ENCODE results near the gene AHNAK.

AHNAK gene

DNA sequence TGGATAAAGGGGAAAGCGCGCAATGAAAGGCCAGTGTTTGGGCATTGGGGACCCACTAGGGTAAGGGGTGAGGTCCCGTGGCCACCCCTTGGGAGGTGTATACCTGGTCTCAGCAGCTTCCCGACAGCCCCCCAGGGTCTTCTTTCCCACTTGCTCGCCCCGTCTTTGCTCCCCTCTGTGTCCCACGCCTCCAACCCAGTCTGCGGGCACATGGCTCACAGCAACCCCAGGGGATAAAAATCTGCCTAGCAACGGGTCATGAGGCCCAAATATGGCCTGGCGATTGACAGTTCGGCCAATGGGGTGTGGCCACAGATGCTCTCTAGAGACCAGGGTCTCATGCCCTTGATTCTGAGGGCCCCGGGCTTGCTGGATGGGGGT is 41.6 kb downstream of the AHNAK start:
- TF ChIP-seq YY1 (IDR thresholded peaks at IDR 0.05; ENCODE audit: low read depth): no peak
- no peak for TF ChIP-seq MAX (IDR thresholded peaks at IDR 0.05)
- TF ChIP-seq ZBTB7A (IDR thresholded peaks at IDR 0.05; ENCODE audit: low read depth): no peak
- TF ChIP-seq EGR1 (IDR thresholded peaks at IDR 0.05): no peak
- TF ChIP-seq EP300 (IDR thresholded peaks at IDR 0.05; ENCODE audit: borderline replicate concordance): no peak
- TF ChIP-seq, protein P1, sequence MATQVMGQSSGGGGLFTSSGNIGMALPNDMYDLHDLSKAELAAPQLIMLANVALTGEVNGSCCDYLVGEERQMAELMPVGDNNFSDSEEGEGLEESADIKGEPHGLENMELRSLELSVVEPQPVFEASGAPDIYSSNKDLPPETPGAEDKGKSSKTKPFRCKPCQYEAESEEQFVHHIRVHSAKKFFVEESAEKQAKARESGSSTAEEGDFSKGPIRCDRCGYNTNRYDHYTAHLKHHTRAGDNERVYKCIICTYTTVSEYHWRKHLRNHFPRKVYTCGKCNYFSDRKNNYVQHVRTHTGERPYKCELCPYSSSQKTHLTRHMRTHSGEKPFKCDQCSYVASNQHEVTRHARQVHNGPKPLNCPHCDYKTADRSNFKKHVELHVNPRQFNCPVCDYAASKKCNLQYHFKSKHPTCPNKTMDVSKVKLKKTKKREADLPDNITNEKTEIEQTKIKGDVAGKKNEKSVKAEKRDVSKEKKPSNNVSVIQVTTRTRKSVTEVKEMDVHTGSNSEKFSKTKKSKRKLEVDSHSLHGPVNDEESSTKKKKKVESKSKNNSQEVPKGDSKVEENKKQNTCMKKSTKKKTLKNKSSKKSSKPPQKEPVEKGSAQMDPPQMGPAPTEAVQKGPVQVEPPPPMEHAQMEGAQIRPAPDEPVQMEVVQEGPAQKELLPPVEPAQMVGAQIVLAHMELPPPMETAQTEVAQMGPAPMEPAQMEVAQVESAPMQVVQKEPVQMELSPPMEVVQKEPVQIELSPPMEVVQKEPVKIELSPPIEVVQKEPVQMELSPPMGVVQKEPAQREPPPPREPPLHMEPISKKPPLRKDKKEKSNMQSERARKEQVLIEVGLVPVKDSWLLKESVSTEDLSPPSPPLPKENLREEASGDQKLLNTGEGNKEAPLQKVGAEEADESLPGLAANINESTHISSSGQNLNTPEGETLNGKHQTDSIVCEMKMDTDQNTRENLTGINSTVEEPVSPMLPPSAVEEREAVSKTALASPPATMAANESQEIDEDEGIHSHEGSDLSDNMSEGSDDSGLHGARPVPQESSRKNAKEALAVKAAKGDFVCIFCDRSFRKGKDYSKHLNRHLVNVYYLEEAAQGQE (IDR thresholded peaks at IDR 0.05; ENCODE audit: low read depth): no peak
- TF ChIP-seq NFIC (IDR thresholded peaks at IDR 0.05): no peak
- TF ChIP-seq RAD21 (IDR thresholded peaks at IDR 0.05; ENCODE audit: low read depth): no peak
- TF ChIP-seq, protein P2, sequence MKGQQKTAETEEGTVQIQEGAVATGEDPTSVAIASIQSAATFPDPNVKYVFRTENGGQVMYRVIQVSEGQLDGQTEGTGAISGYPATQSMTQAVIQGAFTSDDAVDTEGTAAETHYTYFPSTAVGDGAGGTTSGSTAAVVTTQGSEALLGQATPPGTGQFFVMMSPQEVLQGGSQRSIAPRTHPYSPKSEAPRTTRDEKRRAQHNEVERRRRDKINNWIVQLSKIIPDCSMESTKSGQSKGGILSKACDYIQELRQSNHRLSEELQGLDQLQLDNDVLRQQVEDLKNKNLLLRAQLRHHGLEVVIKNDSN (IDR thresholded peaks at IDR 0.05): no peak
- no peak for TF ChIP-seq TAF1 (IDR thresholded peaks at IDR 0.05; ENCODE audit: low read depth)
- no peak for TF ChIP-seq TCF12 (IDR thresholded peaks at IDR 0.05; ENCODE audit: low read depth)
- no peak for TF ChIP-seq CREB1 (IDR thresholded peaks at IDR 0.05; ENCODE audit: low read depth)
- TF ChIP-seq CEBPB (IDR thresholded peaks at IDR 0.05): no peak
- TF ChIP-seq FOXM1 (IDR thresholded peaks at IDR 0.05; ENCODE audit: borderline replicate concordance, low read depth): no peak

DNA sequence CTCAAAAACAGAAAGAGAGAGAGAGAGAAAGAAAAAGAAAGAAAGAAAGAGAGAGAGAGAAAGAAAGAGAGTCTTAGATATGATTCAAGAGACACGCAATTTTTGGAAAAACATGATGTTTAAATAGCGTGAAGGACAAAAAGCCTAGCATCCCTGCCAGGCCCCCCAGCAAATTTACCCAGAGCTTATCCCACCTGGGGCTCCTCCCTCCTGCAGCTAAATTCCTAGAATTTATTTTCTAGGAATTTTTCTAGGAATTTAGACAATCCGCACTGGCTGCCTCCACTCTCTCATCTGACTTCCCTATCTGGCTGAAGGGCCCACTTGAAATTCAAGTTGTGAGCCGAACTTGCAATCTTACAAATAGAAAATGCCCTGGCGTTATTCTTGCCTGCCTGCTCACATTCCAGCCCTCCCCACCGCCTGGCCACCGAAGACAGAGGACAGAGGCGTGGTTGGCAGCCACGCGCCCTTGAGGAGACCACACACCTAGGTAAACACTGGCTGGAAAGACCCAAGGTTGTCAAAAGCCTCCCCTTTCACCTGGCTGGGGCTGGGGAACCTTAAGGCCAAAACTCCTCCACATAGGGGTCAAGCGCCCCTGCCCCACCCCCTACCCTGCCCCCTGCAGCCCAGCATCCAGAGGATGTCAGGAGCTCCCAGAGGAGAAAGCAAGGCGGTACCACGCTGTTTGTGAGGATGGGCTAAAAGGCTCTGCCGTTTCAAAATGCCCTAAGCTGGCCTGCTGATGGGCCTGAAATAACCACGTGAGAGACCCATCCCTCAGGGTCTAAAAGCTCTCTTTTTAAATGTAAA is 42.2 kb downstream of the AHNAK start:
- TF ChIP-seq TCF12 (IDR thresholded peaks at IDR 0.05; ENCODE audit: low read depth) (no peak), EGR1 (IDR thresholded peaks at IDR 0.05) (no peak), TAF1 (IDR thresholded peaks at IDR 0.05; ENCODE audit: low read depth) (no peak), NFIC (IDR thresholded peaks at IDR 0.05) (no peak), FOXM1 (IDR thresholded peaks at IDR 0.05; ENCODE audit: borderline replicate concordance, low read depth) (no peak), RAD21 (IDR thresholded peaks at IDR 0.05; ENCODE audit: low read depth) (no peak)

GRCh38 chr11:62502030-62502730 is 44.4 kb downstream of the AHNAK start:
- TF ChIP-seq RAD21 (IDR thresholded peaks at IDR 0.05; ENCODE audit: low read depth) (no peak), YY1 (IDR thresholded peaks at IDR 0.05; ENCODE audit: low read depth) (no peak), ZBTB7A (IDR thresholded peaks at IDR 0.05; ENCODE audit: low read depth) (no peak), NFIC (IDR thresholded peaks at IDR 0.05) (no peak), CEBPB (IDR thresholded peaks at IDR 0.05) (no peak), CREB1 (IDR thresholded peaks at IDR 0.05; ENCODE audit: low read depth) (no peak), MAX (IDR thresholded peaks at IDR 0.05) (no peak), FOXM1 (IDR thresholded peaks at IDR 0.05; ENCODE audit: borderline replicate concordance, low read depth) (no peak), EP300 (IDR thresholded peaks at IDR 0.05; ENCODE audit: borderline replicate concordance) (no peak), EGR1 (IDR thresholded peaks at IDR 0.05) (no peak), TAF1 (IDR thresholded peaks at IDR 0.05; ENCODE audit: low read depth) (no peak), TEAD4 (IDR thresholded peaks at IDR 0.05) (no peak), TCF12 (IDR thresholded peaks at IDR 0.05; ENCODE audit: low read depth) (no peak)
- TF ChIP-seq, protein P2 (IDR thresholded peaks at IDR 0.05): no peak
- TF ChIP-seq, protein P1 (IDR thresholded peaks at IDR 0.05; ENCODE audit: low read depth): no peak

DNA sequence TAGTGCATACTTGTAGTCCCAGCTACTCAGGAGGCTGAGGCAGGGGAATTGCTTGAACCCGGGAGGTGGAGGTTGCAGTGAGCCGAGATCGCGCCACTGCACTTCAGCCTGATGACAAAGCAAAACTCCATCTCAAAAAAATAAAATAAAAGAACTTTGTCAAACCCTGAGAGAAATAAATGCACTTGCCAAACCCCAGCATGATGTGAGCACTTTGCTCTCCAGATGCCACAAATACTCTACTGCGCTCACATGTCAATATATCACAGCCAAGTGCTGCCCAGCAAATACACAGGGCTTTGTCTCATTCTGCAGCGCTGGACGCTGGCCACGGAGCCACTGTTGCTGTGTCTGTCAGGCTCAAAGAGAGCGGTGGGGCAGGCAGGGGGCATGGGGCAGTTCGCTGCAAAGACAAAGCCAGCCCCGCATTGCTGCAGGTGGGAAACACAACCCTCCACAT is 45.1 kb downstream of the AHNAK start:
- TF ChIP-seq CREB1 (IDR thresholded peaks at IDR 0.05; ENCODE audit: low read depth) (no peak), TAF1 (IDR thresholded peaks at IDR 0.05; ENCODE audit: low read depth) (no peak), RAD21 (IDR thresholded peaks at IDR 0.05; ENCODE audit: low read depth) (no peak), EP300 (IDR thresholded peaks at IDR 0.05; ENCODE audit: borderline replicate concordance) (no peak), CEBPB (IDR thresholded peaks at IDR 0.05) (no peak), ZBTB7A (IDR thresholded peaks at IDR 0.05; ENCODE audit: low read depth) (no peak), MAX (IDR thresholded peaks at IDR 0.05) (no peak), NFIC (IDR thresholded peaks at IDR 0.05) (no peak), TCF12 (IDR thresholded peaks at IDR 0.05; ENCODE audit: low read depth) (no peak), FOXM1 (IDR thresholded peaks at IDR 0.05; ENCODE audit: borderline replicate concordance, low read depth) (no peak), TEAD4 (IDR thresholded peaks at IDR 0.05) (no peak)
- TF ChIP-seq, protein P1 (IDR thresholded peaks at IDR 0.05; ENCODE audit: low read depth): no peak

Data from Ishikawa (cell line).